NCI-H2171 treated with DMSO at 0.1 percent for 48 hours (cell line): ENCODE measurements around the gene PPARGC1A.

Experiments used
- DNase-seq: peaks from one replicate; lab custom pipeline; 2025; lab: John Stamatoyannopoulos, UW

Gene PPARGC1A

DNA sequence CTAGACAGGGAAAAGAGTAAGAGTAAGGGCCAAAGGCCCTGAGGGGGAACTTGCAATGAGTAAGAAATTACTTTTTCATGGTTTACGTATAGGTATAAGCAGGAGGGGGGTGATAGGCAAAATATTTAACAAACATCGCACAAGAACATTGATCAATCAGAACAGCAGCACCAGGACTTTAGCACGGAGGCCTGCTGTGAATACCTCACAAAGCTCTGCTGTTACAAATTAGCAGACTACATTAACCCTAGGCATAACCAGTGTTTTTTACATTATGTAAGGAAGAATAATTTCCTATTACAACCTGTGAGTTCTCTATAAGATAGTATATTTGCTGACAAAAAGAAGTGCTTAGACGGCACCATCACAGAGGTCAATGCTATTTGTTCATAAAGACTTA lies 44.9 kb downstream of the PPARGC1A start:
- DNase-seq, result no peak

DNA sequence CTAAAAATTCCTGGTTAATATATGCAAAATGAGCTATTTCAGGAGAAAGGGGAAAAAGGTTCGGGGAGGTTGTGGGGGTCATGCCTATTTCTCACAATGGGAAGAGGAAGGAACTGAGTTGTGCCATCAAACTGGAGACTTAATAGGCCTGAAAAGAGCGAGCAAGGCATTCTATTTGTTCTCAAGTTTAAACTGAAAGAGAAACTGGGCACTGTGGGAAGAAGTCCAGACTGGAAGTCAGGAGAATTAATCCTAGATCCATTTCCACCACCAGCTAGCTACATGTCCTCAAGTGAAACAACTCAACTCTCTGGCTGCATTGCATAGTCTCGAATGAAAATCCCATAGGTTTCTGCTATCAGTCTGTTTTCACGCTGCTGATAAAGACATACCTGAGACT lies 50.6 kb downstream of the PPARGC1A start:
- DNase-seq, result no peak

DNA sequence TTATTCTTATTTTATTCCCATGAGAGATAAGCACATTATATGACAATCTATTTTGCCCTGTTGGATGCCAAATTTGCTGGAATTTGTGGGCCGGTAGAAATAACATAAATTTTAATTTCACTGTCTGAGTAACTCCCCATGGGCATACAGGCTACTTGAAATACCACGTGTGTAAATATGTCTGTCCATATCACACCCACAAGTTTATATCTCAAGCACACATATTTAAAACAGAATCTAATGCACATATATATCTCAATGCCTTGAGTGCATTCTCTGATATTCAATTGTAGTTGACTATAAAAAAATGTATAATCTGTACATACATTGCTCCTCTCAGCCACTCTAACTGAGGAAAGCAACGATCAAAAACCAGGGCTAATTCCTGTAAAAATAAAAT lies 51.2 kb downstream of the PPARGC1A start:
- DNase-seq, result no peak

DNA sequence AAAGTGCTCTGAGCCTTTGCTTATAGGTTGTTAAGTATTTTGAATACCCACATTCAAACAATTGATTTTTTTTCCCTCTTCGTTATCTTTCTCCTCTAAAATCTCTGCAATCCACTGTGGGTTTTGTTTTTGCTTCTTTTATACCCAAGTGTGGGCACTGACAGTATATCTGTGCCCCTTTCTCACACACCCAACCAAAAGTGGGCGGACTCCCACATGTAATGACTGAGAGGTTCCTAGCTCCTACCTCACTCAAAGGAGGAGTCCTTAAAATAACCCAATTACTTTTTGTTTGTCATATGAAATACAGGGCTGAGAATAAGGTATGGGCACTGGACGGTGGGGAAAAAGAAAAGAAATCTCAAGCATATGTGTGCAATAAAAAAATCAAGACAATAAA lies 51.7 kb downstream of the PPARGC1A start:
- no peak for DNase-seq

DNA sequence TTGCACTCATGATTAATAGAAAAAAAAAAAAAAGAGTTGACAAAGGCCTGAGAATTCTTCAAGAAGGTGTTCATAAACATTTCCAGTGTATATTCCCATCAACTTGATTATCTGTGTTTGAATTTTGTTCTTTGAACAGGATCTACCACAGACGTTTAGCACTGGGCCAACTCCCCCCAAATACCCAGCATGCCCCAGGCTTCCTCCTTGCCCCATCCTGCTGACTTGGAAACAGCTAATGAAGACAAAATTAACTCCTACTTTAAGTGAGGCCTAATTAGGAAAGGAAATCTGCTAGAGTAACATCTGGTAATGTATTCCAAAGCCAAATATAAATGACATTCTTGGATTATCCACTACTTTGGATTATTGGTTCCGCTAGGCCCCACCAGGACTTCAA lies 52.5 kb downstream of the PPARGC1A start:
- DNase-seq, result no peak

DNA sequence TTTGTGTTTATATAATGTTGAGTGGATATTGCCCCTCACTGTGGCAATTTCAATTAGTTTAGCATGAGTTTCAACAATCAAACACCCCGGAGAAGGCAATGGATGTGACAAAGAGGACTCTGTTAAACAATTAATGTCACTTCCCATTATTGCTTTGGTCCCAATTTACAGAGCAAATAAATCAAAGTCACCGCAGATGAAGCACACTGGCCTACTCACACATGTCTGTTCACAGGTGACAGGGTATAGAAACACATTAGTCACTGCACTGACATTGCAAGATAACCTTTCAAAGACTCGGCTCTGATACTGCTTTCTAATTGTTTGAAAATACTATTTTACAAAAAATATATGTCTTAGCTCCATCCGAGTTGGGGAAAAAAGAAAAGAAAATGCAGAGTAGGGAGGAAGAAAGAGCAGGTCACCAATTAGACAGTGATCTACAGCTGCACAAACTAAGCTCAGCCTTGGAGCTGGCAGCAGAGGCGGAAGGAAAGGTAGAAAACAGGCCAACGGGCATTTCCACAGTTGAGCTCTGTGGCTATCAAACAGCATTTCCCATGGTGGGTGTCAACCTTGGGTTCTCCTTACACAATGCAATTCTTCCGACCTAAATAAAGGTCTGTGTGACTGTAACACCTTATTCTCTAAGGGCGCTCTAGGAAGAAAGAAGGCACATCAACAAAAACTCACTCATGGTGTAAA lies 53.9 kb downstream of the PPARGC1A start:
- DNase-seq, result no peak

DNA sequence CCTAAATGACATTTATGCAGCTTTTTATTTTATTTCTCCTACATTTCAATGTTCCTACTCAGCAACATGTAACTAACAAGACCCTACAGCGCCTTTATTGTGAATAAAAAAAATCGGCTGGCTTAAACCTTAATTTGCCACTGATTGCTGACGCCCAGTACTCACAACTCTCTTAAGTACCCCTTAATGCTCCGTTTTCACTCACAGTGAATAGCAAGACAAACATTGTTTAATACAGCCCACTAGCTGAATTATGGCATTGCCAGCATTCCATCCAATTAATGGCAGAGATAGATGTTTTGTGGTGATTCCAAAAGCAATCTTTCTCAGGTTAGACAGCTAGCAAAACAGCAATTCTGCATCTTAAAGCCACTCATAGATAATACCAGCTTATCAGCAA lies 61.1 kb downstream of the PPARGC1A start:
- DNase-seq, result no peak

DNA sequence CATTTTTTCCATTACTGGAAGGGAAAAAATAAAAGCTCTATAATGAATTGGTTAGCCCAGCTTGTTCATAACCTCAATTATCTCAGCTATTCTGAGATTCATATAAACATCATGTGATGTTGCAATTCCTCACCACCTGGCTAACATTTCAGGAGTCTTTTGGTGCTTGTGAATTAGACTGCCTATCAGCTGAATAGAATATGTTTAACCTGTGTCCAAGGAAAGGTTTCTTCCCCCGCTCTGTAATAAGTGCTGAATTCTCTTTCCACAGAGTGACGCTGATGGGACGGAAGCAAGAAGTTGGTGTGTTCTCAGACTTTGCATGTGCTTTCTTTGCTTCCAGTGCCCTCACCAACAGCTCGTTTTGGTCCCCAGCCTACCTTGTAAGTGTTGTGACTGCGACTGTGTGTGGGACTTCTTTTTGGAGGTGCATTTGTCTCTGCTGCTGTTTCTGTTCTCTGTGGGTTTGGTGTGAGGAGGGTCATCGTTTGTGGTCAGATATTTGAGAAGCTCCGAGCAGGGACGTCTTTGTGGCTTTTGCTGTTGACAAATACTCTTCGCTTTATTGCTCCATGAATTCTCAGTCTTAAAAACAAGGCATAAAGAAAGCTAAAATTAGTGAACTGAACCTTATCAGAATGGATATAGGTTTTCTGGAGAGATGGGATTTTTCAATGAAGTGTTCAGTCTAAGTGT lies 61.7 kb downstream of the PPARGC1A start:
- DNase-seq, result no peak

DNA sequence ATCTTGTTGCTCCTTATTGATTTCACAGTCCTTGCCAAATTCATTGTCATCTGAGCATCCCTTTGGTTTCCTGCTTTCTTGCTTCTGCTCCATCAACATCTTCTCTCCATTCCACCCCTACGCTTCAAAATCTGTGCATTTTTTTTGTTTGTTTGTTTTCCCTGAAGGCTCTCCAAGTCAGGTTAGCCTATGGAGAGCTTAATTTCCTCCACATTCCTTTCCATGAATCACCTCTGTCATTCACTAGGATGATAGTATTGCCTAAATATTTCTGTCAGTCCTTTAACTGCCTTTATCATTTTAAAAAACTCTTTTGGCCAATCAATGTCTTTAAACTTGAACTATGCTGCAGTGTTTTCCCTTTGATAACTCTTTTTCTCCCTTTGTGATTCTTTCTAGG lies 67.7 kb downstream of the PPARGC1A start:
- DNase-seq, result no peak

DNA sequence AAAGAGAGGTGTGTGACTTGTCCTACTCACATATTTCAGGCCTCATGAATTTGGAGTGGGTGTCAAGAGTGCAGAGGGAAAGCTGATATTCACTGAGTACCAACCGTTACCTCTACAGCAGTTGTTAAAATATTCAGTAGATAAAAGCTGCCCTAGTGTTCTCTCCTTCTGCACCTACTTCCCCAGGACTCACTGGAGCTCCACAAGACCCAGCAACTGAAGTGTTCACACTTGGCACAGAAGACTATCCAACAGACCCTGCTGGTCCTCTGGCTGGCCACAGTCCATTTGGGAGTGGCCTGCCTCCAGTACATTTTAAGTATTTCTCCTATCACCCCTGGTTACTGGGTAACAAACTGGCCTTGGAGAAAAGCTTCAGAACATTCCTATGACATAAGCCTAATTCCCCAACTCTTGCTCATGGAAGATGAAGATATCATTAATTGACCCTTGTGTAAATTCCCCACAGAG lies 70.8 kb downstream of the PPARGC1A start:
- no peak for DNase-seq

DNA sequence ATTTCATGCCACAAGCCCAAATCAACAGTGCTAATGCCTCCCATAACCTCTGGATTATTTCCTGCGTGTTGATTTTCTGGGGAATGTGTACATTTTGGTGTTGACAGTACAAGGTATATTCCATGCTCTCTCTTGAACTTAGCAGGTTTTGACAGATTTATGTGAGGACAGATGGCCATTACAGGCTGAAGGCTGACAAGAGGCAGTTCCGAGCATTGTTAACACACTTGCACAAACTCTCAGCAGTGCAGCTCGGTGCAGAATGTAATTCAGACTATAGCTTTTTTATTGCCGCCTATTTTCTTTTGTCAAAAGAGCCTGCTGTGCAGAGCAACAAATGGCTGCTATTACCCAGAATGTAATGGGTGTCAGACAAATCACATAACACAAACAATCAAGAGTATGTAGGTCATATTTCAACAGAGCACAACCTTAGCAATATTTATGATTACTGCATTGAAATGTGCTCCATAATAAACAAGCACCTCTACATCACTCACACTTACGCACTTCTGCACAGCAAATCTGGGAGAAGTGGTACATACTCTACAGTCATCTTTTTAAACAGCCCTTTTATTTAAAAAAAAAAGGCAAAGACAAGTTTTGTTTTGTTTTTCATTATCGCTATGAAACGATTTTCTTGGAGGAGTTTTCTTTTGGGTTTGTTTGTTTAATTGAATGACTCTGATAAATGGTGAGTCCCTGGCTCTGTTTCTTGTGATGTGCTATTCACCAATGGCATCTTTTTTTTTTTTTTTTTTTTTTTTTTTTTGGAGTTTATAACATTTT lies 71.6 kb downstream of the PPARGC1A start:
- no peak for DNase-seq

DNA sequence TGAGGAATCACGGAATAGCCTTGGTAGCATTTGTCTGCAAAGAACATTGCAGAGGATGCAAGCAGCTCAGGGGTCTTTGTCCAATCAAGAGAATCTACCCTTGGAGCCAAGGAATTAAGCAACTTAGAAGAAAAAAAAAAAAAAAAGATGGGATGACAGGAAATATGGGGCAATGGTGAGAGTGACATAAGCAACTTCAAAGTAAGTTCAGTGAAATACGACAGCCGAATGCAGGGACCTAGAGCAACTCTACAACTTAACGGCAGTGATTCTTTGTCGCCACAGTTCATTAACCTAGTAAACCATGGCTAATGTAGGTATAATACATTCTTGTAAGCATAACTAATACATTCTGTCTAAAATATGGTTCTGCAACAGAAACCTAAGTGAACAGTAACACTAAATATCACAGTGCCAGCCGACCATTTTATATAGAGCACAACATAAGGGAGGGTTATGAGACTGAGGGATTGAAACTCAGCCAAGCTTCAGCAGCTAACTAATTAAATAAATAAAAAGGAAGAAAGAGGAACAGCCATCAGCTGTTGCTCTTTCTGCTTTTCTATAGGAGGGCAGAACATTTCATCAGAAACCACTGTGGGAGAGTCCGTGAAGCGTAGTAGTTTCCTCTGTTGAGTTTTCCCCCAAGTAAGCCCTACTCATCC lies 74.7 kb downstream of the PPARGC1A start:
- DNase-seq, result no peak

DNA sequence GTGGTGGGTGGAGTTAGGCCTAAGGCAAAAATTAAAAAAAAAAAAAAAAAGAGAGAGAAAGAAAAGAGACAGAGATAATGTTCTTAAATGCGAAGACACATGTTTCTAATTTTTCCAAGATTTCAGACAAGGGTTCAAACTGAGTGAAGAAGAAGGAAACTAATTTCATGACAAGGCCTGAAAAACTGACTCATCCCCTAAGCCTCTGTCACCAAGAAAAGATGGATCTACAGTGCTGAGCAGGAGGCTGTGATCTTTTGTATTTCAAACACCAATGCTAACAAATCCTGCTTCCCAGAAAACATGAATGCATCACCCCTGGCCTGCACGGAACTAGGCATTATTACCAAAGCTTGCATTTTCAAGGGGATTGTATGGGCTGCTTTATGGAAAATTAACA lies 75.3 kb downstream of the PPARGC1A start:
- no peak for DNase-seq

DNA sequence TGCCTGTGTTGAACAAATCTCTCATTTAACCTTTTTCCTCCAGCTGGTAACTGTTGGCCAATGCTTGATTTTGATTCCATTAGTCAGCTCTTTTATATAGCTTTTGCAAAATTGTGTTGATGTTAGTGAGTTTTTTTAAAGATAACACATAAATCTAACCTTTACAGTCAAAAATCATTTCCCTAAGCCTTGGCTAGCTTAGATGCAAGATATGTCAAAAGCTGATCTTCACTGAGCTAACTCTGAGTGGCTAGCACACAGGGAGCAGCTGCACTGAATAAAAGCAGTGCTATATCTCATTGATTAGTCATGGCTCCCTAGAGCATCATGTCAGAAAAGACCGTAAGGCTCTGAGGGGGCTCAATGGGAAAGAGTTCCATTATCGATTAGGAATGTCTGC lies 78.7 kb downstream of the PPARGC1A start:
- no peak for DNase-seq

DNA sequence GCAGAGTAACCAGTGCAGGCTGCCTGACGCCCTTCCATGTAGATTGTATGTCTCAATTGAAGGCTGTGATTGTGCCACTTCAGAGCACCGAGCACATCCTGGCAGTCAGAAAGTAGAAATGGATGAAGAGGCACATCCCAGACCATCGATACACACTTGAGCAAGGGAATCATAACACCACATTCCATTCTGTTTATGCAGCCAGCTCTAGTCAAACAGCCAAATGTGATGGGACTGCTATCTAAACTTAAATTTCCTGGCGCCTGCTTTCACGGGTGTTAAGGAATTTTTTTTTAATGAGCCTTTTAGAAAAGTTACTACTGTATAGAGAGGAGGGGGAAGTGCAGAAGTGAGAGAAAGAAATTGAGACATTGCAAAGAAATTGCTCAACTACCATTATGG lies 84.4 kb downstream of the PPARGC1A start:
- DNase-seq, result no peak

DNA sequence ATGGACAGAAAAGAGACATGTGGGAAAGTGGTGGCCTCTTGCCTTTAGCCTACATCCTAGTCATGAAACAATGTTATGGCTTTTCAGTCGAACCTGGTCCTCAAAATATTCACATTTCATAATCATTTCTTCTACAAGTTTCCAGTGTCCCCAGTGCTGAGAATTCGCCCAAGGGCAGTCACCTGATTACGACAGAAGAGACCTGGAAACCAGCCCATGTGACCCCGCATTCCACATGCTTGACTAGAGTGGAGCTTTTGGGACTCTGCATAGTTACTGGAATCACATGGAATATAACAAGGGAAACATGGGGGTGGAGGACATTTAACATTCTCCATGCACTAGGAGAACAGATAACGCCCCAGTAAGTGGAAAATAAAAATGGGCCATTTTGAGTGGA lies 100.1 kb downstream of the PPARGC1A start:
- DNase-seq, result no peak

DNA sequence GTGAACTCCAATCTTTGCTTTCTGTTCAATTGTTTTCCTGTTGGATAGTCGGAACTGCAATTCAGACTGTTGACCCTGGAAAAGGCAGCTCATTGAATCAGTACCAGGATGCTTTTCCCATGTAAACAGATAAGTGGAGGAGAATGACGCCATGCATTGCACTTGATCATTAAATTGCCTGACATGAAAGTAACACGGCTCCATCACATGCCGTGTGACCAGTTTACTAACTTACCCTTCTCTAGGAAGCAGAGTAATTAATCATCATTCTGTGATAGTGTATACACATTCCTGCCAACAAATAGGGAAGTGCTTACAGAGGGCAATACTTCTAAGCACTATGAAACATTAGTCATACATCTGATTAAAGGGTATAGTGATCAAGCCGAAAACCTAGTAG lies 101.4 kb downstream of the PPARGC1A start:
- no peak for DNase-seq

DNA sequence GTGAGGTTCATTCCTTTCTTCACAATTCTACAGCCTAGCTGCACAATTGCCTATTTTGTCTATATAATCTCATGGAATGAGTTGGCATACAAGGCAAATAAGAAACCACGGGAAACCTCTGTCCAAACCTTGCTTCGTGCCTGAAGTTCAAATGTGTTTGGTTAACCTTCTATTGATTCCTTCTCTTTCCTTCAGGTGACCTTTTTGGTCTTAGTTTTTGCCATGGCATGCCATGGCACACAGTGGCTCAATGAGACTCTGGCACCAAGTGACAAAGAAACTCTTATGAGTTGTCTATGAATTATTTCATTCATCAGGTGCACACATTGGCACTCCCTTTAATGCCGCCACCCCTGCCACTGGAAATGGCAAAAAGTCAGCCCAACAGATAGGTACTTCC lies 101.8 kb downstream of the PPARGC1A start:
- no peak for DNase-seq

DNA sequence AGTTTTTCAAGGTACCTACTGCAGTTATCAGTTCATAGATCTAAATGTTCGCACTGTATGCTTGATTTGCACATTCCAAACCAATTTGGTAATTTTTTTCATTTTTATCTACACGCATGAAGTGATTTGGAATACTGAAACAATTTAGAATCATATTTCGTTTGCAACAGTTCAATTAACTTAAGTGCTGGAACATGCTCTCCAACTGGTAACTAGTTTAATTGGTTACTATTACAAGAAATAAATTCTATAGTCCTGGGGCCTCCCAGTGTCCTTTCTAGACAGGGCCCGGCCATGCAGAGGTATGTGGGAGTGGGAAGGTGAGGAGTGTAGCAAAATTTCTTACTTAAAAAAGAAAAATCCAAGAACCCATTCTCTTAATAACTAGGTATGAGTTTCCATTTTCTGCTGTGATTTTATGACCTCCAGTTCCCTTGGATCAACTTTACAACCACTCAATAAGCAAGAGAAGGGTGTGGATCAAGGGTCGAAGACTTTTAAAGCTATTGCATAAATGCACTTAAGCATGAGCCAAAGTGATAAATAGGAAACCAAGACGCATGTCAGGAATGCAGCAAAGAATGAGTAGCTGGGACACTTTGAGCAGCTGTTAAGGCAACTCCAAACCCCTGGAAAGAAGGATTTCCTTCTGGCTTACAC lies 106.9 kb downstream of the PPARGC1A start:
- no peak for DNase-seq

DNA sequence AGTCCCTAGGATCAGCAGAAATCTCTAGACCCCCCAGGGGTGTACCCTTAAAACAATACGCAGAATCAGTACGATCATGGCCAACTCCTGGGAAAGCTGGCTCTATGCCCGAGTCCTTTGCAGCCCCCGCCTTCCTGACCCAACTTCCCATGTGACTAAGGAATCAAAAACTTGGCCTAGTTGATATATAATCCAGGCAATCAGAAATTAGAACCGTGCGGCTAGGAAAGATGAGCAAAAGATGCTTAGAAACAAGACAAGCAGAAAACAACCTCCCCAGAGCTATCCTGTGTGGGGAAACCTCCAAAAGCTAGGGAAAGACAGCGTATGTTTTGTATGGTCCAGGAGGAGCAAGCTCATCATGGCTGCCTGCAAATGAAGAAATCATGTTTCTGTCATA lies 110.0 kb downstream of the PPARGC1A start:
- DNase-seq, result no peak

DNA sequence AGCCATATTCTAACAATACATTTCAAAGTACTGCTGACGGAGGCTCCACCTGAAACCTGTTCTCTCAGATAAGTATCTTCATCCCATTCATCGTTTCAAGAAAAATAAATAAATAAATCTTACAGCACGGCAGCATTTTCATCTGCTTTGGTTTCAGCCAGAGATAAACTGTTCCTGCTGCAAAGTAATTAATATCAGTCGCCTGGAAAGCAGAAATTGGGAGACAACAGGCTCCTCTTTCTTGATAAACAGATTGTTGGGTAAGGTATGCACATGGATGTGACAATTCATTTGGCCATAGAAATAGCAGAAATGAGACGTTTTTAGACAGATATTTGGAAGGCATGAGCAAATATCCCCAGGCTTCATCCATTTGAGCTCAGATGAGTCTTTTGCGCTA lies 110.4 kb downstream of the PPARGC1A start:
- DNase-seq, result no peak

DNA sequence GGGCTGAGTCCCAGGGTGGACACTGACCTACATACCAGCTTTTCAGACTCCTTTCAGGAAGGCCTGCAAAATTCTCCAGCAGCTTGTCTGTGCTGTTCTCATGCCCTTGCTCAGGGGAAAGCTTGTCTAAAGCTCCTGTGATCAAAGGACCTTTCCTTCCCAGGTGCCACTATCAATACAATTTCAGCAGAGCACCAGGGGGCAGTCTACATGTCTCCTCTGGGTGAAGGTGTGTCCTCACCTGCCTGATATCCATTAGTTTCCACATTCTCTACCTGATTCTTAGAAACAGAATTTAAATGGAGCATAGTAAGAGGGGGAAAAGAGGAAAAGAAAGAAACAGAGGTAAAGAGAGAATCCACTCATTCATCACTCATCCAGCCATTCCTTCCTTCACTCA lies 114.2 kb downstream of the PPARGC1A start:
- DNase-seq, result no peak
